ENCODE measurements around the gene BRSK2. TPM values are rescaled to one million over a fixed set of nuclear protein-coding genes. Genes with fewer than 3 reads are reported as not detected.

BRSK2 gene
- total RNA-seq, 4 donors from 2014 or later: 0.24 to 0.81 TPM; not detected in 2

GRCh38 chr11:1425006-1425405 lies 35.3 kb downstream of the BRSK2 start:
- TF ChIP-seq POLR2A (IDR thresholded peaks at IDR 0.05): no peak
- intact Hi-C loops (cut with DNase I; ENCODE audit: low total_unique reads): no loop called here
- no peak for ATAC-seq
- Histone ChIP-seq H3K4me3 (no peak overlapping the region), H3K36me3 (no peaks in the 10 kb centered on the region), H3K9me3 (no peaks in the 10 kb centered on the region), H3K27ac (no peak overlapping the region), H3K27me3 (no peaks in the 10 kb centered on the region), H3K4me1 (no peaks in the 10 kb centered on the region)
- in situ Hi-C loops (cut with MboI; ENCODE audit: low sequenced_read_pairs in 4 of 4): no loop called here
- no peak for DNase-seq

- no peaks in the 10 kb centered on the region for H3K36me3 ChIP-seq
- no peak overlapping the region for H3K27ac ChIP-seq
- H3K4me1 ChIP-seq: no peaks in the 10 kb centered on the region
- H3K9me3 ChIP-seq: no peaks in the 10 kb centered on the region
- no peak overlapping the region for H3K4me3 ChIP-seq
- H3K27me3 ChIP-seq: no peaks in the 10 kb centered on the region
- DNase-seq (no peak), ATAC-seq (no peak)
- in situ Hi-C loops (cut with MboI; ENCODE audit: low sequenced_read_pairs in 4 of 4): no loop called here
- intact Hi-C loops (cut with DNase I; ENCODE audit: low total_unique reads): no loop called here
- TF ChIP-seq POLR2A (IDR thresholded peaks at IDR 0.05): no peak
- no peak for TF ChIP-seq CTCF (IDR thresholded peaks at IDR 0.05 in 4 of 5, conservative IDR thresholded peaks at IDR 0.05 in 1 of 5)
Measured at GRCh38 chr11:1425439-1425838, 35.7 kb downstream of the BRSK2 start.

GRCh38 chr11:1428762-1429316 lies 39.1 kb downstream of the BRSK2 start:
- Histone ChIP-seq H3K4me1 (no peaks in the 10 kb centered on the region), H3K36me3 (no peaks in the 10 kb centered on the region), H3K4me3 (no peak overlapping the region), H3K27ac (no peak overlapping the region), H3K27me3 (peaks cover 0 to 5% (median 4%) of the 10 kb centered on the region in 3 donors), H3K9me3 (no peaks in the 10 kb centered on the region)
- in situ Hi-C loops (cut with MboI; ENCODE audit: low sequenced_read_pairs in 4 of 4) (no loop called here), intact Hi-C loops (cut with DNase I; ENCODE audit: low total_unique reads) (no loop called here)
- ATAC-seq (no peak), DNase-seq (no peak)
- TF ChIP-seq CTCF (IDR thresholded peaks at IDR 0.05 in 4 of 5, conservative IDR thresholded peaks at IDR 0.05 in 1 of 5): no peak
- TF ChIP-seq POLR2A (IDR thresholded peaks at IDR 0.05): no peak

- no peak overlapping the region for H3K27ac ChIP-seq
Measured at GRCh38 chr11:1433568-1433967, 43.8 kb downstream of the BRSK2 start.

More at GRCh38 chr11:1433568-1433967, 43.8 kb downstream of the BRSK2 start:
- intact Hi-C loops (cut with DNase I; ENCODE audit: low total_unique reads): no loop called here
- no peak for DNase-seq
- H3K9me3 ChIP-seq: no peaks in the 10 kb centered on the region
- no peak for ATAC-seq
- no peaks in the 10 kb centered on the region for H3K4me1 ChIP-seq
- in situ Hi-C loops (cut with MboI; ENCODE audit: low sequenced_read_pairs in 4 of 4): no loop called here
- no peak overlapping the region for H3K4me3 ChIP-seq
- TF ChIP-seq POLR2A (IDR thresholded peaks at IDR 0.05) (no peak), CTCF (IDR thresholded peaks at IDR 0.05 in 4 of 5, conservative IDR thresholded peaks at IDR 0.05 in 1 of 5) (no peak)
- H3K27me3 ChIP-seq: peaks cover 0 to 31% (median 16%) of the 10 kb centered on the region in 3 donors
- H3K36me3 ChIP-seq: no peaks in the 10 kb centered on the region
